SU-DHL-6 (cell line): ENCODE measurements around the gene CORO6.

Experiments
- H2AFZ ChIP-seq: fragments of 200-600 bp; sonication (generic); 2 replicates; pipeline ENCODE4 v1.6.1; 2014; ENCODE audit warnings: low read depth, mild to moderate bottlenecking, moderate library complexity, mixed read lengths, antibody characterized with exemption, low read length; ENCODE audit not compliant: severe bottlenecking
- H3F3A ChIP-seq: fragments of 200-600 bp; shearing (Covaris generic); 2 replicates; pipeline ENCODE4 v1.6.0; 2016; ENCODE audit warnings: antibody characterized with exemption, mild to moderate bottlenecking; ENCODE audit not compliant: insufficient read depth
- H3K27ac ChIP-seq: fragments of 200-600 bp; sonication (generic); 2 replicates; pipeline ENCODE4 v1.5.1; 2016; ENCODE audit warnings: low read depth, mild to moderate bottlenecking, low read length, moderate library complexity, mixed read lengths
- H3K27me3 ChIP-seq: fragments of 200-600 bp; sonication (generic), shearing (Covaris generic); 2 replicates; pipeline ENCODE4 v1.6.0; 2014; ENCODE audit warnings: mild to moderate bottlenecking, low read length
- H3K36me3 ChIP-seq: fragments of 200-600 bp; sonication (generic); 2 replicates; pipeline ENCODE4 v1.6.1; 2014; ENCODE audit warnings: mild to moderate bottlenecking, low read length, mixed read lengths
- H3K4me2 ChIP-seq: fragments of 300-600, 200-600 bp; shearing (Covaris generic), sonication (generic); 2 replicates; pipeline ENCODE4 v1.6.0; 2014; ENCODE audit warnings: low read length, low read depth, mild to moderate bottlenecking; ENCODE audit not compliant: poor library complexity, severe bottlenecking
- H3K4me3 ChIP-seq: fragments of 200-600 bp; sonication (generic); 2 replicates; pipeline ENCODE4 v1.5.1; 2014; ENCODE audit warnings: antibody characterized with exemption, low read length, mild to moderate bottlenecking, mixed read lengths; ENCODE audit not compliant: insufficient read depth, poor library complexity, severe bottlenecking
- H3K79me2 ChIP-seq: fragments of 200-600 bp; sonication (generic); 2 replicates; pipeline ENCODE4 v1.6.1; 2014; ENCODE audit warnings: mild to moderate bottlenecking, low read length, moderate library complexity; ENCODE audit not compliant: insufficient read depth
- H3K9ac ChIP-seq: fragments of 200-600 bp; sonication (generic); 2 replicates; pipeline ENCODE4 v1.7.0; 2014; ENCODE audit warnings: mild to moderate bottlenecking, low read length
- H3K9me2 ChIP-seq: fragments of 200-600 bp; sonication (generic); replicated peaks from 2 replicates; pipeline ENCODE4 v1.6.1; 2014; ENCODE audit warnings: low read length; ENCODE audit not compliant: insufficient read depth
- H3K9me3 ChIP-seq: fragments of 200-600 bp; sonication (generic); 2 replicates; pipeline ENCODE4 v1.6.1; 2014; ENCODE audit warnings: low read length, mixed read lengths; ENCODE audit not compliant: insufficient read depth
- H4K20me1 ChIP-seq: fragments of 200-600 bp; sonication (generic); 2 replicates; pipeline ENCODE4 v1.6.1; 2014; ENCODE audit warnings: low read depth, mild to moderate bottlenecking, antibody characterized with exemption, low read length, moderate library complexity, mixed read lengths
- CTCF ChIP-seq: fragments of 200-600 bp; sonication (generic); IDR thresholded peaks from one replicate; pipeline ENCODE4 v1.5.1; 2017; ENCODE audit warnings: antibody characterized with exemption, mild to moderate bottlenecking, low read length, moderate library complexity; ENCODE audit not compliant: insufficient read depth, poor library complexity, severe bottlenecking
- EZH2phosphoT487 ChIP-seq: fragments of 200-600 bp; sonication (generic), shearing (Covaris generic); conservative IDR thresholded peaks from 2 replicates; pipeline ENCODE4 v1.6.1; 2018; ENCODE audit warnings: mild to moderate bottlenecking, antibody characterized with exemption, low read length, moderate library complexity, mixed read lengths

The CORO6 gene

GRCh38 chr17:29573558-29573869 lies 49.2 kb downstream of the CORO6 start:
- no peaks in the 10 kb centered on the region for H3K9me3 ChIP-seq
- no peak overlapping the region for H3K4me2 ChIP-seq
- no peaks in the 10 kb centered on the region for H3K27me3 ChIP-seq
- no peak overlapping the region for H3K4me3 ChIP-seq
- TF ChIP-seq CTCF (no peak), EZH2phosphoT487 (no peak)
- no peaks in the 10 kb centered on the region for H3F3A ChIP-seq
- no peak overlapping the region for H3K9ac ChIP-seq
- H3K79me2 ChIP-seq: no peaks in the 10 kb centered on the region
- H3K27ac ChIP-seq: no peak overlapping the region
- no peaks in the 10 kb centered on the region for H3K36me3 ChIP-seq
- no peak overlapping the region for H2AFZ ChIP-seq
- no peaks in the 10 kb centered on the region for H4K20me1 ChIP-seq
- H3K9me2 ChIP-seq: no peaks in the 10 kb centered on the region

- no peak overlapping the region for H3K4me3 ChIP-seq
- H4K20me1 ChIP-seq: no peaks in the 10 kb centered on the region
- no peaks in the 10 kb centered on the region for H3K9me2 ChIP-seq
- H3K36me3 ChIP-seq: no peaks in the 10 kb centered on the region
- H3K79me2 ChIP-seq: no peaks in the 10 kb centered on the region
- H3K4me2 ChIP-seq: peak overlapping the region; percentile 45
- H3K9me3 ChIP-seq: no peaks in the 10 kb centered on the region
- H3K27me3 ChIP-seq: no peaks in the 10 kb centered on the region
- H3F3A ChIP-seq: no peaks in the 10 kb centered on the region
- H3K27ac ChIP-seq: no peak overlapping the region
- TF ChIP-seq EZH2phosphoT487: no peak
- TF ChIP-seq CTCF: peak; percentile 63
- peak overlapping the region; percentile 29; the same call in 1 of the 2 replicates for H3K9ac ChIP-seq
- no peak overlapping the region for H2AFZ ChIP-seq
These were observed 49.8 kb downstream of the CORO6 start for GRCh38 chr17:29572691-29573557.

- TF ChIP-seq CTCF: no peak
- TF ChIP-seq EZH2phosphoT487: no peak
- Histone ChIP-seq H2AFZ (no peak overlapping the region), H3K9me3 (no peaks in the 10 kb centered on the region), H3K79me2 (no peaks in the 10 kb centered on the region), H3F3A (0 out of 2 replicates have a peak, but pooled peaks cover 4% of the 10 kb centered on the region), H3K9ac (peak overlapping the region; percentile 29; the same call in 1 of the 2 replicates), H3K36me3 (no peaks in the 10 kb centered on the region), H3K4me3 (no peak overlapping the region), H3K27me3 (no peaks in the 10 kb centered on the region), H3K9me2 (no peaks in the 10 kb centered on the region), H3K27ac (no peak overlapping the region), H3K4me2 (peak overlapping the region; percentile 45), H4K20me1 (no peaks in the 10 kb centered on the region)
These were observed 50.6 kb downstream of the CORO6 start for GRCh38 chr17:29571883-29572681.
